GM21619 (cell line): ENCODE measurements around the gene PLBD2.
A peak's percentile ranks its signal among the peaks of the same experiment; 100 is the strongest.

Experiments used
- ATAC-seq: cut with Tn5 transposase; IDR thresholded peaks from one replicate; pipeline ENCODE4 v1.9.1; 2021; ENCODE audit not compliant: unreplicated experiment

PLBD2 gene, protein sequence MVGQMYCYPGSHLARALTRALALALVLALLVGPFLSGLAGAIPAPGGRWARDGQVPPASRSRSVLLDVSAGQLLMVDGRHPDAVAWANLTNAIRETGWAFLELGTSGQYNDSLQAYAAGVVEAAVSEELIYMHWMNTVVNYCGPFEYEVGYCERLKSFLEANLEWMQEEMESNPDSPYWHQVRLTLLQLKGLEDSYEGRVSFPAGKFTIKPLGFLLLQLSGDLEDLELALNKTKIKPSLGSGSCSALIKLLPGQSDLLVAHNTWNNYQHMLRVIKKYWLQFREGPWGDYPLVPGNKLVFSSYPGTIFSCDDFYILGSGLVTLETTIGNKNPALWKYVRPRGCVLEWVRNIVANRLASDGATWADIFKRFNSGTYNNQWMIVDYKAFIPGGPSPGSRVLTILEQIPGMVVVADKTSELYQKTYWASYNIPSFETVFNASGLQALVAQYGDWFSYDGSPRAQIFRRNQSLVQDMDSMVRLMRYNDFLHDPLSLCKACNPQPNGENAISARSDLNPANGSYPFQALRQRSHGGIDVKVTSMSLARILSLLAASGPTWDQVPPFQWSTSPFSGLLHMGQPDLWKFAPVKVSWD

DNA sequence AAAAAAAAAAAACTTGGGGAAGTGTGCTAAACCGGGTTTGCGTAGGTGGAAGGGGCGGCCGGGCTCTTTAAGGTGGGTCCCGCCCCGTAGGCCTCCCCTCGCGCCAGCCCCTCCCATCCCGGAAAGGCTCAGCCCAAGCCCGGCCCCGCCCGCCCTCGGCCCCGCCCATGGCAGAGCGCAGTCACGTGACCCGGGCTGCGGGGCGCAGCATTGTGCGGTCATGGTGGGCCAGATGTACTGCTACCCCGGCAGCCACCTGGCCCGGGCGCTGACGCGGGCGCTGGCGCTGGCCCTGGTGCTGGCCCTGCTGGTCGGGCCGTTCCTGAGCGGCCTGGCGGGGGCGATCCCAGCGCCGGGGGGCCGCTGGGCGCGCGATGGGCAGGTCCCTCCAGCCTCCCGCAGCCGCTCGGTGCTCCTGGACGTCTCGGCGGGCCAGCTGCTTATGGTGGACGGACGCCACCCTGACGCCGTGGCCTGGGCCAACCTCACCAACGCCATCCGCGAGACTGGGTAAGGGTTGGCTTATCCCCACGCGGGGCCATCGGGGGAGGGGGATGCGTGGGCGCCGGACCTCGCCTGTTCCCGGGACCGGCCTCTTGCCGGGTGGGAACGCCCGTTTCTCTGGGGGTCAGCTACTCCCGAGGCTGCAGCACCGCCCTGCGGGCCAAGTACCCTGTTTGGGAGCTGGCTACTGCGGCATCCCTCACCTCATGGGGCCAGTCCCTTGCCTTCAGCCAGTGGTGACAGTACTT is at the start of gene PLBD2:
TSS of gene PLBD2 (plus strand) at position 207 of the 752 bp plus-strand sequence. CDS start at position 221, 14 bp downstream.
- ATAC-seq, result peak; percentile 89

DNA sequence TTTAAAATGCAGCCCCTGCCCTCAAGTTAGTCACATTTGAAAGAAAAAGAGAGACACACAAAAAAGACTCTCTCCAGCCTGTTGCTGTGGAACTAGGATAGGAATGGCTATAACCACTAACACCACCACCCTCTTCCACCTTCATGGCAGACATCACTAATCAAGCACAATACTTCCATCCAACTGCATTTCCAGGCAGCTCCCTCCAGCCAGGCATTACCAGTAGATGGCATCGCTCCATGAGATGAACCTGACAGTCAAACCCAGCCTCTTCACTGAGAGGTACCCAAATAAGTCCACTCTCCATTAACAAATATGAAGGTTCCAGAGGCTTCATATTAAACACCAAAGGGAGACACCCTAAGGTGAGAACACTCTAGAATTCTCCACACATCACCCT is 47.9 kb upstream of the PLBD2 start:
- no peak for ATAC-seq

DNA sequence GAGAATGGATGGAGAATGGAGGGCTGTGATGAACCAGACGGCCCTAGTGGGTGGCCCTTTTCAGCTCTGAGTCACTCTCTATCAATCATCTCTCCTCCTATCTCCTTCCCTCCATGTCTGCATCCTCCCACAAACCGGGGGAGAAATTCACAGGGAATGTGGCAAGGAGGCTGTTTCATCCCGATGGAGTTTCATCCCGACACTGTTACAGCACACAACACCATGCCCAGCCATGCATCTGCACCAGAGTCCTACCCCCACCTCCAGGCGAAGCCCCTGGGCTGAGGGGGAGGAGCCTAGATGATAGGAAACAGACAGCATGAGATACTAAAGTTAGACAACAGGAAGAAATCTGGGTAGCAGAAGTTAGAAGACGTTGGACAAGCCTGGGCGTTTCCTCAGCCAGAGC is 44.3 kb upstream of the PLBD2 start:
- ATAC-seq, result no peak

DNA sequence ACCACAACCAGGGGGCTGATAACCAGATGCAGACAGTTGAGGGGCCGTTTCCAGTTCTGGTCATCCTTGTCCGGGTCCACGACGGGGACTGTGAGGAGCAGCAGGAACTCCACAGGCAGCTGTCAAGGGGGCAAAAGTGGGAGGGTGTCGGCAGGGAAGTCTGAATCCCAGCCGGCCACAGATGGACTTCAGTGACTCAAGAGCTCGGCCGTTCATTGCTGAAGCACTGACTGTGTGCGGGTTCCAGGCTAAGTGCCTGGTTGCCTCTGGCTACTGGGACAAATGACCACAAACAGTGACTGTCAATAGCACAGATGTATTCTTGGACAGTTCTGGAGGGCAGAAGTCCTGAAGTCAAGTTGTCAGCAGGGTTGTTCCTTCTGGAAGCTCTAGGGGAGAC is 43.0 kb upstream of the PLBD2 start:
- no peak for ATAC-seq

DNA sequence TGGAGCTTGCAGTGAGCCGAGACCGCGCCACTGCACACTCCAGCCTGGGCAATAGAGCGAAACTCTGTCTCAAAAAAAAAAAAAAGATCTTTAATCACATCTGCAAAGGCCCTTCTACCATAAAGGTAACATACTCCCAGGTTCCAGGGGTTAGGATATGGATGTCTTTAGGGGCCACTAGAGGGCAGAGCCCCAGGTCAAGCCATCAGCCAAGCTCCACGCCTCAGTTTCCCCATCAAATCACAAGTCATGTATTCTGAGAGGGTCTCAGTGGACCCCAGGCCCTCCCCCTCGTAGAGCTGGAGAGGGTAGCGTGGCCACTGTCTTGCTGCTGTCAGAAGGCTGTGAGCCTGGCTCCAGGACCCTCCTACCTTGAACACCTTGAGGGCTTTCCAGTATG is 42.2 kb upstream of the PLBD2 start:
- ATAC-seq, result no peak

DNA sequence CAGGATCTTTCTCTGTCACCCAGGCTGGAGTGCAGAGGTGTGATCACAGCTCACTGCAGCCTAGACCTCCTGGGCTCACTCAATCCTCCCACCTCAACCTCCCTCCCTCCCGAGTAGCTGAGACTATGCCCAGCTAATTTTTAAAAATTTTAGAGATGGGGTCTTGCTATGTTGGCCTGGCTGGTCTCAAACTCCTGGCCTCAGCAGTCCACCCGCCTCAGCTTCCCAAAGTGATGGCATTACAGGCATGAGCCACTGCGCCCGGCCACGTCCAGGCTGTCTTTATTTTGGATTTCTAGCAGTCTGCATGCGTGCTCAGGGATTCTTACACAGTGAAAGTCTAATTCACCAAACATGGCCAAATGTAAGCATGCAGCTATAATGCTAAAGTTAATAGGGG is 41.3 kb upstream of the PLBD2 start:
- ATAC-seq, result no peak

DNA sequence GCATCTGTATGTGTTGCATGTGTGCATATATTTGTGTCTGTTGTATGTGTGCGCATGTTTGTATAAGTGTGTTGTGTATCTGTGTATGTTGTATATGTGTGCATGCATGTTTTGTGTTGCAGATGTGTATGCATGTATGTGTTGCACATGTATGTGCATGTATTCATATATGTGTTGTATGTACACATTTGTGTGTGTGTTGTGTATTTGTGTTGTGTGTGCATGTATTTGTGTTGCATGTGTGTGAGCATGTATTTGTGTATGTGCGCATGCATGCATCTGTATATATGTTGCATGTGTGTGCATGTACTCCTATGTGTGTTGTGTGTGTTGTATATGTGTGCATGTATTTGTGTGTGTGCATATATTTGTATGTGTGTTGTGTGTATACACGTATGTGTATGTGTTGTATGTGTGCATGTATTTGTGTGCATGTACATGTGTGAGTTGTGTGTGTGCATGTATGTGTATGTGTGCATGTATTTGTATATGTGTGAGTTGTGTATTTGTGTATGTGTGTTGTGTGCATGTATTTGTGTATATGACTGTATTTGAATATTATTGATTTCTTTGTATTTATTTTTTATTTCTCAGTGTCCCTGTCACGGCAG is 40.2 kb upstream of the PLBD2 start:
- no peak for ATAC-seq

DNA sequence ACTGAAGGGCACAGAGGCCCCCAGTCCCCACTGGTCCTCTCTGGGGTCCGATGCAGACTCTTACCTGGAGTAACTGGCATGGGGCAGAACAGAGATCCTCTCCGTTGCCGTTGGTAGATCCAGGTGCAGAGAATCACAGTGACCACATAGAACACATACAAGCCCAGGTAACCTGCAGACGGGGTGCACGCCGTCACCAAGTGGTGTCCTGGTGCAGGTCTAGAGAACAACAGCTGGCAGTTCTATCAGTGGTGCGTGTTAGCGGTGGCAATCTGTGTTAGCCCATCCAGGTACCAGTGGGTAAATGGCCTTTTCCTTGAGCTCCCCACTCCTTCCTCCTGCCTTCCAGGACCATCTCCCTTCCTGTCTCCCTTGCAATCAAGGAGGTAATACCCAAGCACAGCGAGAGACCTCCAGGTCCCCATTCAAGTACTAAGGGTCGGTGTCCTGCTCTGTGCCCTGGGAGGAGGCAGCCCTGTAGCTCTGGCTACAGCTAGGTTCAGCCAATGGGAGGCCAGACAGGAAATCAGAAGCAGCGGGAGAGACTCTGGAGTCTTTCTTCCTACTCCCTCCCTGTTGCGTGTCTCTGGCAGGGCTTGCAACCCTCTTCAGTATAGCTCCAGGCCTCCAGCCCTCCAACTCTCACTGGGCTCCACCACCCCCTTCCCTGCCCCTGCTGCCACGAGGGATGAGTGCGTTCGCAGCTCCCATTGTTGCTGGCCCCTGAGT is 39.3 kb upstream of the PLBD2 start:
- no peak for ATAC-seq

DNA sequence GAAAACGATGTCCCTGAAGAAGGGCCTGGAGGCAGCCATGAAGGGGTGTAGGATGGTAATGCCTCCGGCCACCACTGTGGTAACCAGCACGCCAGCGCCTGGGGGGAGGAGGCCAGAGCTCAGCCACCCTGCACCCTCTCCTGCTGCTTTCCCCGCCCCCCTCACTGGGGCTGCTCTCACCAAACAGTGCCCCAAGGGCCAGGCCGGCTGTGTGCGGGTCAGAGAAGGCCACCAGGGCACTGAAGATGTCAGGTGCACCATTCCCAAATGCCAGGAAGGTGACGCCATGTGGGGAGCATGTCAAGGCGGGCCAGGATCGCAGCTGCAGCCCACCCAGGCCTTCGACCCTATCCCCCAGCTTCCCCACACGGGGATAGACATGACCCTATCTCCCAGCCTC is 38.0 kb upstream of the PLBD2 start:
- ATAC-seq, result no peak

DNA sequence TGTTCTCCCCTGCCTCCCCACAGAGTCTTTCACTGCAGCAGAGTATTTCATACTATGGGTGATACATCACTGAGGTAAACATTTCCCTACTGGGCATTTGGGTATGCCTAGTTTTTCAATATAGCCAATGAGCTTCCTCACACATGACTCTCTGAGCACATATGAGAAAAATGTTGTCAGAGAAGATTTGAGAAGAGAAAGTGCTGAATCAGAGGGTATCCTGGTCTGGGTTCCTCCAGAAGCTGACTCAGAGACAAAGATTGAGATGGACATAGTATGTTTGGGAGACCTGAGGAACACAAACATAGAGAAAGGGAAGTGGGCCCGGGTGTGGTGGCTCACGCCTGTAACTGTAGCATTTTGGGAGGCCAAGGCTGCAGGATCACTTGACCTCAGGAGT is 36.0 kb upstream of the PLBD2 start:
- ATAC-seq, result no peak

DNA sequence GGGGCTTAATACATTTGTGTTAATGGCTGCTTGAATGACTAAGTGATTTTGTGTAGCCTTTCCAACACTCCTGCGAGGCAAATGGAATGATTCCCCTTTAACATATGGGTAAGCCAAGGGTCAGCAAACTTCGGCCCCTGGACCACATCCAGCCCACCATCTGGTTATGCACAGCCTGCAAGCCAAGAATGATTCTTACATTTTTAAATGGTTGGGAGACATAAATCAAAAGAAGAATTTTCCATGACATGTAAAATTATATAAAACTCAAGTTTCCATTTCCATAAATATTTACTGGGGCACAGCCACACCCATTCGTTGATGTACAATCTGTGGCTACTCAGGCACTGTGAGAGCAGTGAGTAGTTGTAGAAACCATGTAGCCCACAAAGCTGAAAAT is 32.5 kb upstream of the PLBD2 start:
- no peak for ATAC-seq

DNA sequence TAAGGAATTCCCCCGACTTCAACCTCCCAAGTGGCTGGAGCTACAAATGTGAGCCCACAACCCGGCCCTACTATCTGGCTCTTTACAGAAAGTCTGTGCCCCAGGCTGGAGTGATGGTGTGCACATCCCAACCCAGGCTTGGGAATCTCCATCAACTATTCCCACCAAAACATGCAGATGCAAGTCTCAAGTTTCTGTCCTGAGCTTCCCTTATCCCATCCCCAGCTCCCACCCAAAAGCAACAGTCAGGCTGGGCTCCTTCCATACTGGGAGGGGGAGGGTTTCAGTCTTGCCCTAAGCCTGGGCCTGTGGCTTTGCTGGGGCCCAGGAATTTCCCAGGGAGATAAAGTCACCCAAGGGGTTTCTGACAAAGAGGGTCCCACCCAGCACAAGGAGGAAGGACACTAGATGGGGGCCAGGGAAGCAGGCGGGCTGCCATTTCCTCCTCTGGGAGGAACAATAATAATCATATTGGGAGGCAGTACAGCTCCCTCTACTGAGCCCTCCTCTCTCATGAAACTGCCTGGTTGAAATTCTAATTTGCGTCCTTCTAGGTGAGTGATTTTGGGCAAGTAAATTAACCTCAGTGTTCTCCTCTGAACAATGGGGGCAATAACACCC is 31.5 kb upstream of the PLBD2 start:
- no peak for ATAC-seq

DNA sequence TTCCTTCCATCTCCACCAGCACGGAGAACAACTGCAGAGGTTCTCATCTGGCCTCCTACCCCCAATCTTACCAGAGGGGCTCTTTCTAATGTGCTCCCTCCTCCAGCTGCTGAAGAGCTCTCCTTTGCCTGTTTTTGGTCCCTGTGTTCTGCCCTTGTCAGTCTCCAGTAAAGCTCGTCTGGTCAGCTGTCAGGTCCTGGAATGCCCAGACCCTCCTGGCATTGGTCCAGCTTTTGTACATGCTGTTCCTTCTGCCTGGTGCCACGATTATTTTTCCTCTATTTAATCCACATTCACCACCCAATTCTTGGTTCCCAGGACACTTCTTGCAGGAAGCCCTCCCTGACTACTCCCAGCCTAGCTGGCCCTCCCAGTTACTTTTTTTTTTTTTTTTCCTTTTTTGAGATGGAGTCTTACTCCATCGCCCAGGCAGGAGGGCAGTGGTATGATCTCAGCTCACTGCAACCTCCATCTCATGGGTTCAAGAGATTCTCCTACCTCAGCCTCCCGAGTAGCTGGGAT is 30.0 kb upstream of the PLBD2 start:
- ATAC-seq, result no peak

DNA sequence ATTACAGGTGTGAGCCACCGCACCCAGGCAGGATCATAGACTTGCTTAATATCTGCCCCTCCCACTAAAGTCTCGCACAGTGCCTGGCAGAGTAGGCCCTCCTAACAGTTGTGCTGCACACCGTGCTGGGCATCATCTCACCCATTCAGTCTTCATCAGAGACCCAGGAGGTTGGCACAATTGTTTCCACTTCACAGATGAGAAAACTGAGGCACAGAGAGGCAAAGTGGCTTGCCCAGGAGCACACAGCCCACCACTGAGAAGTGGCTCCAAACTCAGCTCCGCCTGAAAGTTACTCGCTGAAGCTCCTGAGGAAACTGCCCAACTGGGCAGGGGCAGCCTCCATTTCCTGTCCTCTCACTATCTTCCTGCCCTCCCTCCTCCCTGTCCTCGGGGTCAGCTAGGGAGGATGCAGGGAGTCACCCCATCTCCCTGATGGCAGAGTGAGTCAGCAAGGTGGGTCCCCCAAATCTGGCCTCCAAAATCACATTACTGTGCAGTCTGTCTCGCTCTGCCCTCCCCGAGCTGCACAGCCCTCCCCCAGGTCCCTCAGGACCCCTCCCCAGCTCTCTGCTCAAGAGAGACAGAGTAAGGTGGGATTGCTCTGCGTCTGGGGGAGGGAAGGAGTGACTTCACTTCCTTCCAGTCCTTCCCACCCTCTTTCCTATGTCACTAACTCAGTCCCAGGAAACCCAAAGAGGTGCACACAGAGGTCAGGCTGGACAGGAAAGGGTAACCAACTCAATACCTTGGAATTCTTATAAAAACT is 29.2 kb upstream of the PLBD2 start:
- ATAC-seq, result no peak

DNA sequence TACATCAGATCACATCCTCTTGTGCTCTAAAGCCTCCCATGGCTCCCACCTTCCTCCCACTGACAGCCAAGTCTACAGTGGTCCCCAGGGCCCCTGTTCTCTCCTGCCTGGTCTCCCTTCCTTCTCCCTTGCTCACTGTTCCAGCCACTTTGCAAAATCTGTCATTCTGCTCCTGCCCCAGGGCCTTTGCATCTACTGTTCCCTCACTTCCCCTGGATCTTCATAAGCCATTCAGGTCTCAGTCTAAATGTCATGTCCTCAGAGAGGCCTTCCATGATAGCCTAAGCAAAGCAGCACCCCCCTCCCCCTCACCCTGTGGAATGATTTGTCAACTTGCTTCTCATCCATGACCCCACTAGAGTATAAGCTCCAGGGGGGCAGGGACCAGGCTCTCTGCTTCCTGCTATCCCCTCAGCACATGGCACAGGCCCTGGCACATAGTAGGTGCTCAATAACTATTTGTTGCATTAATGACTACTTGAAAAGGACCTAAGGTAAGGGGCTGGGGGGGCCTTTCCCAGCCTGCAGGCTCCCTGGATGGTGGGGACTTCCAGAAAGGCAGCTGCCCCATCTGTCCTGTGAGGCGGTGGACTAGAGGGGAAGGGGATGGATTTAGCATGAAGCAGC is 28.5 kb upstream of the PLBD2 start:
- ATAC-seq, result no peak

DNA sequence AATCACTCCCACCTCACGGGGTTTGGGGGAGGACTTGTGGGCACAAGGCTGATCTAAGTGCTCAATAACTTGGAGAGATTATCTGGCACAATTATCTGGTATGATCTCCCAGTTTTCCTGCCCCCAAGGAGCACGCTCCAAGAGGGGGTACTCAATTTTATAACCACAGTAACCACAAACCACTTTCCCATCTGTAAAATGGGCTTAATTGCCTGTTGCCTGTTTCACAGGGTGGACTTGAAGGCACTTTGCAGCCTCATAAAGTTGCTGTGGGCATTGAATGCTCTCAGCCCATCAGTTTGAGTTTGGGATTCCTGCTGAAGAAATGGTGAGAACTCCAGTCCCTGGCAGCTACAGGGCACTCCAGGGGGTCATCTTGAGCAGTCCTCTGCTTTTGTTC is 27.9 kb upstream of the PLBD2 start:
- ATAC-seq, result no peak

DNA sequence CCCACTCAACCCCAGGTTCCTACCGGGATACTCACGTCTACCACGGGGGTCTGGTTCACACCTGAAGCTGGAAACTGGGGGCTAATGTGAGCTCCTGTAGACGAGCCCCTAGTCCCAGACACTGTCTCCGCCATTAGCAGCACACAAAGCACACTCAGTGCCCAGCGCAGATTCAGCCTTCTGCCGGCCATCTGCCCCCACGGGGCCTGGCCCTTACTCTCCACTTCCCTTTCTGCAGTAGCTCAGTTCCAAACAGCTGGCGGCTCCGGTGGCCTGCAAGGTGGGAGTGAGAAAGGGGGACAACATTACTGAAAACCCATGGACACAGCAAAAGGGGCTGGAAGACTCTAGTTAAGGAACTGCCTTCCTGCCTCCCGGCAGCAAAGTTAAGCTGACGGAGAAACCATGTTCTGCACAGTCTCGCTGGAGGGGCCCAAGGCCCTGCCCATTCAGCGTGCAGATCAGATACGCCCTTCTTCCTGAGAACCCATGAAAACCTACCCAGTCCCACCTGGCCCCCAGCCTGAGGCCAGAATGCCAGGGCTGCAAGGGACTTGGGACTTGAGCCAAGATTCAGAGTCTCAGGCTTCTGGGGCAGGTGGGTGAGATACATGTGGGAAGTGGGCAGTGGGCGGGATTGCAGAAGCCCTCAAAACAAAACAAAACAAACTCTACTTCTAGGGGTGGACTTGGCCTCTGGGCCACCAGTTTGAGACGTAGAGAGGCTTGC is 25.5 kb upstream of the PLBD2 start:
- ATAC-seq, result no peak

DNA sequence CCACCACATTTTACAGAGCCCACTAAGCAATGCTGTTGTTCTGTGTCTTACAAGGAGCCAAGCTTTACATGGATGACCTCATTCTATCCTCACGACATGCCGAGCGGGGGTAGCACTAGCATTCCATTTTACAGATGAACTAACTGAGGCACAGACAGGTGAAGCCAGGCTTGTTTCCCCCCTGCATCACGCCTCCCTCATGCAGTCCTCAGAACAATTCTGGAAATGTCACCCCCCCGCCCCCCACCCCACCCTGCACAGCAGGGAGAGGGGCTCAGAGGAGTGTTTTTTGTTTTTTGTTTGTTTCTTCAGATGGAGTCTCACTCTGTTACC is 25.0 kb upstream of the PLBD2 start:
- no peak for ATAC-seq
